Measurements from ENCODE around the gene DPYD. TPM values are rescaled to one million over a fixed set of nuclear protein-coding genes. Genes with fewer than 3 reads are reported as not detected.
"Not testable (repeated sequence)": the region's sequence is repeated elsewhere in the genome, so short reads cannot be mapped to it uniquely, and the experiment has no call there.

Gene DPYD
- total RNA-seq, 1 donor from 2014 or later = 11.3 TPM

DNA sequence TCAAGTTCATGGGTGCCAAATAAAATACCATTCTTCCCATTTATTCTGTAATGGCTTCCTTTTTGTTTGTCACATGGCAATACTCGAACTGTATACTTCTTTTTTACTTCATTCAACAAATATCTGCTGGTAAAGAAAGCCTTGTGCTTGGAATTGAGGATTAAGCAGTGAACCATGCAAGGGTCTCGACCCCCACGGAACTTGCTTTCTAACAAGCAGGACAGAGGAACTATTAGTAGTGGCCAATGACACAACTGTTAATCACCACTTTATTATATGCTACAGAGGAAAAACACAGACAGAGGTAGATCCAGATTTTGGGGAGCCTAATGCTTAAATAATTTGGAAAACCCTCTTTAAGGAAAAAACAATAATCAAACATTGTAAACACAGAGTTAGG is 542.2 kb downstream of the DPYD start:
- DNase-seq (ENCODE audit: low read depth) = no peak

GRCh38 chr1:97377432-97378034 is 543.3 kb downstream of the DPYD start:
- no peak for DNase-seq (ENCODE audit: low read depth)

GRCh38 chr1:97373000-97373399 is 547.8 kb downstream of the DPYD start:
- no peak for DNase-seq (ENCODE audit: low read depth)

DNA sequence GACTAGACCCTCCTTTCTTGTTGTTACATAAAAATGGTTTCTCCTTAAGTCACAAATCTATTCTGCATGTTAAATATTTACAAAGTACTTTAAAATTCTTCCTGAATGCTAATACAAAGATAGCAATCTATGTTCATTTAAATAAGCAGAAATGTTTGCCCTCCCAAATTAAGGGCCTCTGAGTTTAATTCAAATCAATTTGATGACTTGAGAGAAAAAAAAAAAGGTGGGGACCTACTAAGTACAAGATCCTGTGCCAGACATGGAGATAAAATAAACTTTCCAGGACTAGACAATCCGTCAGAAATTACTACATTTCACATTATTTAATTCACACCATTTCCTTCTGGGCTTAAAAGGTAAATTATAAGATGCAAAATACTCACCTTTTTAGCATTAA is 548.3 kb downstream of the DPYD start:
- no peak for DNase-seq (ENCODE audit: low read depth)

GRCh38 chr1:97368296-97368695 is 552.5 kb downstream of the DPYD start:
- DNase-seq (ENCODE audit: low read depth) = no peak

DNA sequence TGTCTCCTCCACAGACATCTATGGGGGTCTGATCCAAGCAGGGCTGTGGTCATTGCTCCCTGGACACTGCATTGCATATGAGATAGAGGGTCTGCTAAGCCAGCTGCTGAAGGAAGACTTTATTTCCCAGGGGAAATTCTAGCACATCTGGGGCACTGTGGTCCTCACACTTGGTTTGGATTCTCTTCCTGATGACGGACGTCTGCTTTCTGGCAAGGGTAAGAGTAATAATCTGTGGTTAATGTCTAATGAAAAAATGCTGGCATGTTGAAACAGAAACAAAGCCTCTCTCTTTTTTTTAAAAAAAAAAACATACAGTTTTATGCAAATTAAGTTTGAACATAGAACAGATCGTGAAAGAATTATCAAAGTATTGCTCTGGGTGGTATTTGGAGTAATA is 553.9 kb downstream of the DPYD start:
- DNase-seq (ENCODE audit: low read depth) = peak; percentile 18

GRCh38 chr1:97365026-97365425 is 555.8 kb downstream of the DPYD start:
- DNase-seq (ENCODE audit: low read depth) = no peak

DNA sequence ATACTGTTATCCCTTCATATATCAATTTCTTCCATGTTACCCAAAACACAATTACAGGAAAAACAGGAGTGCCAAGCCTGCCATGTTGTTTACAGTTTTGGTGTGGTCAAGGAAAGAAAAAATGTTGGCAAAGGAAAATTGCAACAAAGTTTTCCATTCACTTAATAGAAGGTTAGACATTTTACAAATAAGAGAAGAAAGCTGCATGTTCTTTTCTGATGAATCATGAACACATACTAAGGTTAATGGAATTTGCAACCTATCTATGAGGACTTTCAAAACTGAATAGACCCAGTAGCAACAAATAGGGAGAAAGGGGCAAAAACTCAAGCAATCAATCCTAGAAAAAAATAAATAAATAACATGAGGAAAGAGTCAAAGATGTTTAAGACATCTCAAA is 556.7 kb downstream of the DPYD start:
- no peak for DNase-seq (ENCODE audit: low read depth)

DNA sequence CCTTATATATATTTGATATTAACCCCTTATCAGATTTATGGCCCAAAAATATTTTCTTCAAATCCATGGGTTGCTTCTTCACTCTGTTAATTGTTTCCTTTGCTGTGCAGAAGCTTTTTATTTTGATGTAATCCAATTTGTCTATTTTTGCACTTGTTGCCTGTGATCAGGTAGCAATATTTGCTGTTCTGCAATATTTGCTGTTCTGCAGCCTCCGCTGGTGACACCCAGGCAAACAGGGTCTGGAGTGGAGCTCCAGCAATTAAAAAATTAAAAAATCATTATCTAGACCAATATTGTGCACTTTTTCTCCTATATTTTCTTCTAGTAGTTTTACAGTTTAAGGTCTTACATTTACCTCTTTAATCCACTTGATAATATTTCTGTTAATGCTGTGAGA is 564.5 kb downstream of the DPYD start:
- no peak for DNase-seq (ENCODE audit: low read depth)

GRCh38 chr1:97352936-97353382 is 567.9 kb downstream of the DPYD start:
- no peak for DNase-seq (ENCODE audit: low read depth)

DNA sequence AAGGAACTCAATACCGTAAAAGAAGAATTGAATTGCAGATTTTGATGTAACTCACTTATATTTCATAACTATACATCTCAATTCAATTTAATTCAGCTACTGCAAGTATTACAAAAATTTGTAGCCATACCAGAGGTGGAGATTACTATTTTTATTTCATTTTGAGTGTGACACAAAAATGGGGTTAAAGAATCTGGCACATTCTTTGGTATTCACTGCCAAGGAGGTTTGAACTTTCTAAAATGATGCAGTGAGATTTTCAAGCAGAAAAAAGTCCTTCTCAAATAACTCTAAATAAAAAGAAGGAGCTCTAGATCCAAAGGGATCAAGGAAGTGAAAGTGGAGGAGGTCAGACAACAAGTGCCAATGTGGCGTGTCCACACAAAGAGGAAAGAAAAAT is 569.0 kb downstream of the DPYD start:
- no peak for DNase-seq (ENCODE audit: low read depth)

DNA sequence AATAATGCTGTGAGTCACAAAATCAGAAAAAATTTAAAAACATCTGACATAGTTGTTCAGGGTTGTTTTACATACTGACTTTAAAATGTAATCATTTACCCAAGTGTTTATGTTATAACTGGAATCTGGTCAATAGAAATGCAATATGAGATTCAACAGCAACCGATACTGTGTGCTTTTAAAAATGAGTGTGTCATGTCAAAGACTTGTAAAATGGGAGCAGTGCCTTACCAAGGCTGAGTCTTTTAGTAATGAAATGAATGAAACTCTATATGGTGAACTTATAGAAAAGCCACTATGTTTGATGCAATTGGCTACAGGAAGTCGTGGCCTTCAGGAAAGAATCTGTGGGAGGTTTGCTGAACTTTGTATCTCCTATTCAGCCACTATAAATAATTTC is 570.2 kb downstream of the DPYD start:
- DNase-seq (ENCODE audit: low read depth) = no peak

- no peak for DNase-seq (ENCODE audit: low read depth)
Observed at GRCh38 chr1:97350241-97350640, 570.6 kb downstream of the DPYD start.

DNA sequence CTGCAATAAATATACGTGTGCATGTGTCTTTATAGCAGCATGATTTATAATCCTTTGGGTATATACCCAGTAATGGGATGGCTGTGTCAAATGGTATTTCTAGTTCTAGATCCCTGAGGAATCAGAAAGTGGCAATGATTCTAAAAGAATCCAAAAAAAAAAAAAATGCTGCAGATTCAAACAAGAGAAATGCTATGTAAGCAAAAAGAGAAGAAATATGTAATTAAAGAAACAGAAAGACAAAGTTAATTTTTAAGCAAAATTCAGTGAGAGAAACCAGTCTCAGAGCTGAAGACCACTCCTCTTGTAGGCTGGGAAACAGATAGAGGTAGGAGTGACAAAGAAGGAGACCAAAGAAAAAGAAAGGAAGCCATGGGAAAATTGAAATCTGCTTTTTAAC is 571.0 kb downstream of the DPYD start:
- not testable (repeated sequence) for DNase-seq (ENCODE audit: low read depth)

GRCh38 chr1:97348599-97349265 is 572.1 kb downstream of the DPYD start:
- no peak for DNase-seq (ENCODE audit: low read depth)

GRCh38 chr1:97340951-97341350 is 579.9 kb downstream of the DPYD start:
- peak; percentile 81 for DNase-seq (ENCODE audit: low read depth)

GRCh38 chr1:97338347-97338746 is 582.5 kb downstream of the DPYD start:
- DNase-seq (ENCODE audit: low read depth) = no peak

- no peak for DNase-seq (ENCODE audit: low read depth)
Observed at GRCh38 chr1:97337250-97338030, 583.4 kb downstream of the DPYD start.

DNA sequence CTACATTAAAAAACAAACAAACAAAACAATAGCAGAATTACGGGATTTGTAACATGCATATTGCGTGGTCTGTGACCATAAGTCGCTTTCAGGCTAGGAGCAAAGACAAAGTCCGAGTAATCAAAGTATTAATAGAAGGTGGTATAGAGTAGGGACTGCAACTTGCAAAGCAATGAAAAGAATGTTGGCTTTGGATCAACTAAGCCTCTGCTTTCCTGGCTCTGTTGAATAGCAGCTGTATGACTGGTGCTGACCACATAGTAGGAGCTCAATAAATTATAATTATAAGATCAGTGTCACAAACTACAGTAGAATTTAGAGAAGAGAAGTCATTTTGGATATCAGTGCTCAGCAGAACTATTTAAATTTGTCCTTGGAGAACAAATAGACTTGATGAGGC is 586.4 kb downstream of the DPYD start:
- peak; percentile 81 for DNase-seq (ENCODE audit: low read depth)

DNA sequence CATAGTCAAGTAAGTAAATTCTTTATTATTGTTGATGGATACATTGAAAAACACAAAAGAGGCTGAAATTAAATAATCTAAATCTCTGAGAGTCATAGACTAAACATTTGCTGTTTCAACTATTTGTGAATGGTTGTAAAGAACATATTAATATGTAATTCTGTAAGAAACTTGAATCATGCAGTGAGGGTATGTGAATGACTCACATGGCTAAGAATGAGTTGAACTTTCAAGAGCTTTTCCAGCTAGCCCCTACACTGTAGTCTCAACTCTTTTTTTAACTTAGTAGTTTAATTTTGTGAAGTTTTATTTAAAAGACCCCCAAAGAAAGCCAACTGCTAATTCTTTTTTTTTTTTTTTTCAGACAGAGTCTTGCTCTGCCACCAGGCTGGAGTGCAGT is 588.1 kb downstream of the DPYD start:
- DNase-seq (ENCODE audit: low read depth) = no peak

- DNase-seq (ENCODE audit: low read depth) = no peak
Observed at GRCh38 chr1:97331165-97331564, 589.7 kb downstream of the DPYD start.

DNA sequence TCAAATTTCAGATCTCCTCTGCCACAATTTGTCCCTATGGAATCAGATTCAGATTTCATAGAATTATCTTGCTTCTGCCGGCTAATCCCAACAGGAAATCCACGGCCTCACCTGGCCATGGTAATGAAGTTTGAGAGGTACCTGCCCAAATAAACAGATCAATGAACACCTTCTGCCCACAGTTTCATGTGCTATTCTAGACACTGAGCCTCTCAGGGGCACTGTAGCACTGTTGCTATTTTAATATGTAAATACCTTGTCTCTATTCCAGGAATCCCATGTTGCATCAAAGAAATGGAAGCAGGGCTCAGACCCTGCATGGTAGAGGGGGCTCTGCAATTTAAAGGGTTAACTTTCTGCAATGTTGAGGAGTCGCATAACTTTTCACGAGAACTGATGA is 606.1 kb downstream of the DPYD start:
- no peak for DNase-seq (ENCODE audit: low read depth)

DNA sequence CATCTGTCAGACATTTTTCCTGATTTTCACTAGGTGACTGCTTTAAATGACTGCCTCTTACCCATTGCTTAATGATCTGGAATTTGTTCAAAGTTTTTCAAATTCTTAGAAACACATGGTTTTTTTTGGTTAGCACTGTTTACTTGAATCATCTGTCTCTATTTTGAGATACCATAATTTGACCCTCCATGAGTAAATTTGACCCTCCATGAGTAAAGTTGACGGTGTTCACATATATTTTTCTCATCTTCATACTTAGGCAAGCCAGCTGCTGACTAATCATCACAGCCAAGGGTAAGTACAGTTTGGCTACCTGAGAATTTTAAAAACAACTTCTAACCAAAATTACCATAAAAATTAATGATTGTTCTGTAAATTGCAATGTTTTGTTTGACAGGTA is 612.7 kb downstream of the DPYD start:
- no peak for DNase-seq (ENCODE audit: low read depth)

All from myocyte (in vitro differentiated cells).